ENCODE measurements around the gene TBC1D22A.

DNA sequence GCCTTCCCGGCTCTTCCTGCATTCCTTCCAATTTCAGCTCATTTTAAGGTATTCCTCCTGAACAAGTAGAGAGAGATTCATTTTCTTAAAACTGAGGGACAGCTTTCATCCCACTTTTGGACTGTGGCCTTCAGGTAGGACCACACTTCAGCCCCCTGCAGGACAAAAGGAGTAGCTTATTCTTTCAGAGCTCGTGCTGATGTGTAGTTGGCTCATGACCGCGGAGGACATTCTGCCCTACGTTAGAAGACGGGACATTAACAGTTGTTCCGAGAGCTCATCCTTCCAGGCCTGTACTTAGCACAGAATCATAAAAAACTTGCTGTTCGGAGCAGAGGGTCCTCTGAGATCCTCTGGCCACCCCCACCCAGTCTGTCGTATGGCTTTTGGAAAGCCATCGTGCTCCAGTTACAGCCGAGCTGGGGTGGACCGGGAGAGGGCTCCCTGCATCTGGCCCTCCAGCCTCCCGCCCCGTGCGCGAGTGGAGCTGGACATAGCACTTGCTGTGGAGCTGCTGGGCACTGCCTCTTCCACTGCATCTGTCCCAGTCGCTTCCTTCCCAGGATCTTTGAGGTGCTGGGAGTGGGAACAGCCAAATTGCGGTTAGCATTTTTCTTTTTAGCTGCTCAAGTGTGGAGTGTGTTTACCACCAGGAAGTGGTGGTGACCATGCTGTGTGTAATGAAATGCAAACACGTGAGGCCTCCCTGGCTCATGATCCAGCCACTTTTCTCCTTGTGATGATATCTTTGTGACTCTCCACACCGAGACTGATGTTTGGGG lies 250.3 kb downstream of the TBC1D22A start:
- TF ChIP-seq EZH2 (IDR thresholded peaks at IDR 0.05; ENCODE audit: low read length, unreplicated experiment) (no peak), EZH2phosphoT487 (IDR thresholded peaks at IDR 0.05; ENCODE audit: borderline replicate concordance, low read length) (no peak), CTCF (conservative IDR thresholded peaks at IDR 0.05; ENCODE audit: low read depth, low read length) (peak; percentile 44)

Data from PC-3 (cell line).